Stimulated activated CD4-positive, alpha-beta T cell treated with anti-CD3 and anti-CD28 coated beads, Interleukin-1b, Interleukin-23, amount 100 ng/mL, for 48 hours (primary cell): ENCODE measurements around the gene NUP43.
"Not testable (repeated sequence)": the region's sequence is repeated elsewhere in the genome, so short reads cannot be mapped to it uniquely, and the experiment has no call there.

Experiments
- DNase-seq: peaks from one replicate; pipeline ENCODE4 v3.0.0-alpha.2; 2020

NUP43 gene, protein sequence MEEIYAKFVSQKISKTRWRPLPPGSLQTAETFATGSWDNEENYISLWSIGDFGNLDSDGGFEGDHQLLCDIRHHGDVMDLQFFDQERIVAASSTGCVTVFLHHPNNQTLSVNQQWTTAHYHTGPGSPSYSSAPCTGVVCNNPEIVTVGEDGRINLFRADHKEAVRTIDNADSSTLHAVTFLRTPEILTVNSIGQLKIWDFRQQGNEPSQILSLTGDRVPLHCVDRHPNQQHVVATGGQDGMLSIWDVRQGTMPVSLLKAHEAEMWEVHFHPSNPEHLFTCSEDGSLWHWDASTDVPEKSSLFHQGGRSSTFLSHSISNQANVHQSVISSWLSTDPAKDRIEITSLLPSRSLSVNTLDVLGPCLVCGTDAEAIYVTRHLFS

DNA sequence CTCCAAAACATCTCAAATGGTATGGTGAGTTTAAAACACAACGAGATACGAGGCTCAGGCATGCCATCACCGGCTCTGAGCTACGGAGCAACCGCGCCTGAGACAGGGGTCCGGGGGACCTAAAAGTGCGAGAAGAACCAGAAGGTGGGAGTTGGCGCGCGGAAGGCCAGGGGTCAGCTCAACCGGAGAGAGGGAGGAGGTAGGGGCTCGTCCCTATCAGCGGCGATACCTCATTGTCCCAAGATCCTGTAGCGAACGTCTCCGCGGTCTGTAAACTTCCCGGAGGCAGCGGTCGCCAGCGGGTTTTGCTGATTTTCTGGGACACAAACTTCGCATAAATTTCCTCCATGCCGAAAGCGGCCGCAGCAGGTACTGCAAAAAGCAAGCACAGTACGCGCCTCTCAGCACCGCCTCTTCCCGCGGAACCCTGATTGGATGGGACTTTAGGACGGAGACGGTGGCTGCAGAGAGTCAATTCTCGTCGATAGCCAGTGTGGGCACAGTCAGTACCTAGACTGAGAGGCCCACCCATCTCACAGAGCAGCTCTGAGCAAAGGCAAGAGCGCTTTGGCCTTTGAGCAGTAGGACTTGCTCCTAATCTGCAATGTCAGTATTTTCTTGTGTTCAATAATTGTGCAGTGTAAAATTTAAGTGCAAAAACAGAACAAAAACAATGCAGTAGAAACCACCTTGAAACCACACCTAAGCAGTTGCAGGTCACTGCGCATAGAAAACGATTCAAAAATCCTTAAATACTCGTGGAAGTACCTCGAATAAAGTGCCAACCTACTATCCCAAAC is at the start of gene NUP43:
TSS of gene NUP43 (minus strand) at position 383 of the 800 bp plus-strand sequence. CDS start at position 349, 34 bp downstream.
- DNase-seq = peak; percentile 94

DNA sequence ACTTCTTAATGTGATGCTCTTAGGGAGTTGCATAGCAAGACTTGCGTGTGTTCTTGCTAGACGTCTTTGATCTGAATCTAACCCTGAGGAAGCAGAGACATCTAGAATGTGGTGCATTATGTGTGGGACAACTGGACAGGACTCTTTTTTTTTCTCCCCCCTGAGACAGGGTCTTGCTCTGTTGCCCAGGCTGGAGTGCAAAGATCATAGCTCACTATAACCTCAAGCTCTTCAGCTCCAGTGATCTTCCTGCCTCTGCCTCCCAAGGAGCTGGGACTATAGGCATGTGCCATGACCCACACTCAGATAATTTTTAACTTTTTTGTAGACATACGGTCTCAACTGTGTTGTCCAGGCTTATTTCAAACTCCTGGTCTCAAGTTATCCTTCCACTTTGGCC is 37.2 kb upstream of the NUP43 start:
- no peak for DNase-seq

DNA sequence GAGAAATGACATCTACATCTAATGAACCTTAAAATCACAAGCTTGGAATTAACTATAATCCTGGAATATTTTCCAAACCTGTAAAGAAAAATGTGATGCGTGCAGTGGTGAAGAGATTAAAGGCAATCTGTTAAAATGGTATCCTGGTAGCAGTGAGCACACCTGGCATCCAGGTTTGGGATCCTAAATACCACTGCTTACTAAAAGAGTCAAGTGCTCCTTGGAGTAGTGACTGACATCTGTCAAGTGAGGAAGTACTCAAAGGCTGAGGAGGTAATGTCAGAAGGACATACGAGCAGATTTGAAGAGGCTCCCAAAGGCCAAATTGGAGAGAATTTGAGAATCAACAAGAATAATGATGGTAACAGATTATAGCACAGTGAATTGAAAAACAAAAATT is 36.0 kb upstream of the NUP43 start:
- DNase-seq = no peak

DNA sequence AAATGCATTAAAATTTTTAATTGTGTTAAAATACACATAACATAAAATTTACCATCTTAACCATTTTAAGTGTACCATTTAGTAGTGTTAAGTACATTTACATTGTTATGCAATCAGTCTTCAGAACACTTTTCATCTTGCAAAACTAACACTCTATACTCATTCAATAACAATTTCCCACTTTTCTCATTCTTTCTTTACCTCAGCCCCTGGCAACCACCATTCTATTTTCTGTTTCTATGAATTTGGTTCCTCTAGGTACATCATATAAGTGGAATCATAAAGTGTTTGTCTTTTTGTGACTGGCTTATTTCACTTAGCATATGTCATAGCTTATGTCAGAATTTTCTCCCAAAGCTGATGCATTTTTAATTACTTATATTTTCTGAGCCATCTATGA is 35.4 kb upstream of the NUP43 start:
- DNase-seq = no peak

DNA sequence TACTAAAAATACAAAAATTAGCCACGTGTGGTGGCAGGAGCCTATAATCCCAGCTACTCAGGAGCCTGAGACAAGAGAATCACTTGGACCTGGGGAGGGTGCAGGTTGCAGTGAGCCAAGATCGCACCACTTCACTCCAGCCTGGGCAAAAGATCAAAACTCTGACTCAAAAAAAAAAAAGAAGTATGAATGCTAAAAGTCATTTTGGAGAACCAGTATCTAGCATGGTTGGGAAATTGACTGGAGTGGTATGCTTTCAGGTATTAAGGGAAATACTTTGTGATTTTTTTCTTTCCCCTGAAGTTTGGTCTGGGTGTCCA is 33.3 kb upstream of the NUP43 start:
- no peak for DNase-seq

DNA sequence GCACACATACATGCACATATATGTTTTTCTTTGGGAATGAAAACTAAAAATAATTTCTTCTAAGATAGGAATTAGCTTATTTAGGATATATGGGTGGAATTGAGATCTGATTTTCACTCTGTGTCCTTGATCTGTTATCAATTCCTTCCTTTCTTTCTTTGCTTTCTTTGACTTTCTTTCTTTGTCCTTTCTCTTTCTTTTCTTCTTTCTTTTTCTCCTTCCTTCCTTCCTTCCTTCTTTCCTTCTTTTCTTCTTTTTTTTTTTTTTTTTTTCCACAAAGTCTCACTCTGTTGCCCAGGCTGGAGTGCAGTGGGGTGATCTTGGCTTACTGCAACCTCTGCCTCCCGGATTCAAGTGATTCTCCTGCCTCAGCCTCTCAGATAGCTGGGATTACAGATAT is 31.3 kb upstream of the NUP43 start:
- no peak for DNase-seq

DNA sequence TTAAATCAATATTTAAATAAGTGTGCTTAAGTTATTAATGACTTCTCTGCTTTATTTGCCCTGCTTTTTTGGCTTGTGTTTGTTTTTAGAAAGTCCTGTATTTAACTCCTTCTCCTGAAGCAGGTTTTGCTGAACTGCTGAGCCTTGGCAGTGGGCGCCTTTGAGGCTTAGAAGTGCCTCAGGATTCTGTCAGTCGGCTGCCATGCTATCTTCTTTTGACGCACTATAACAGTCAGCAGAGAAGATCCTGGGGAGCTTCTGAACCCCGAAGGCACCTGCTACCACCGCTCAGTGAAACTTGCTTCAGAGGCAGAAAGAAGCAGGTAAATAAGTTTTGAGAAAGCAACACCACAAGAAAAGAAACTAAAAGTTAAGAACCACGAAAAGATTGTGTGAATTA is 25.6 kb upstream of the NUP43 start:
- no peak for DNase-seq

DNA sequence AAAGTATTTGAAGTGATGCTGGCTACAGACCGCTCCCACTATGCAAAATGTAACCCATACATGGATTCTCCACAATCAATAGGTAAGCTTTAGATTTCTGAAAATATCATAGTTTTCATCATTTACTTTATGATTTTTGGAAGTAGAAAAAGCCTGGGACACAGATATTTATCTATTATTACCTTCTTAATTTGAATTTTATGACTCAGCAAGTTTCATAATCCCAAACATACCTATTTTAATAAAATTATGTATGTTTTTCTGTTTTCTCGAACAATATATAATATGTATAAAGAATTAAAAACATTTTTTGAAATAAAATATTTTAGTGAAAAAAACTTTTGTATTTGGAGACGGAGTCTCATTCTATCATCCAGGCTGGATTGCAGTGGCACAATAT is 24.9 kb upstream of the NUP43 start:
- no peak for DNase-seq

DNA sequence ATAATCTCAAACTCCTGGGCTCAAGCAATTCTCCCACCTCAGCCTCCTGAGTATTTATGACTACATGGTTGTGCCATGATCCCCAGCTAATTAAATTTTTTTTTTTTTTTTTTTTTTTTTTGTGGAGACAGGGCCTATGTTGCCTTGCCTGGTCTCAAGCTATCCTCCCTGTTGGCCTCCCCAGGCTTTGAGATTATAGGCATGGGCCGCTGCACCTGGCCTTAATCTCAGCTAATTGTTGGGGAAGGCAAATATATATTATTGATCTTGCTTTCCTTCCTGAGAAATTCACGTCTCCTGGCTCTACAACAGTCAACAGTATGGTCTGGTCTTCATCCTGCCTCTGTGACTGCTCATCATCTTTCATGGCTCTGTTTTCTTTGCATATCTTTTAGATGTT is 23.3 kb upstream of the NUP43 start:
- no peak for DNase-seq

DNA sequence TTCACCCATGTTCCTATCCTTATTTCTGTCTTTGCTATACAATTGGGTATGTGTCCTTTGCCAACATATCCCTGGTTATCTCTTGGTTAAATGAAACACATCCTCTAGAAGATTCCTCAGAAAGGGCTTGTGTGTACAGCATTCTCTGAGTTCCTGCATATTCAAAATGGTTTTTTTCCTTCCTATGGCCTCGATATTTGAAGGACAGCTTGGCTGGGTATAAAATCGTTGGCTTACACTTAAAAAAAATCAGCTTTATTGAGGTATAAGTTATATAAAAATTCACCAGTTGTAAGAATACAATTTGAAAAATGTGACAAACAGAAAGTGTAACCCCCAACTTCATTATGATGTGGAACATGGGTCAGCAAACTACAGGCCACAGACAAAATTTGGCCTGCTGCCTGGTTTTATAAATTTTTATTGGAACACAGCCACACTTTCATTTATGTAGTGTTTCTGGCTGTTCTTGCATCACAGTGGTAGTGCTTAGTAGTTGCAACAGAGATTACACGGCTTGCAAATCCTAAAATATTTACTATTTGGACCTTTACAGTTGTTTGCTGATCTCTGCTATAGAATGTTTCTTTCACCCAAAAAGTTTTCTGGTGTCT is 19.9 kb upstream of the NUP43 start:
- no peak for DNase-seq

DNA sequence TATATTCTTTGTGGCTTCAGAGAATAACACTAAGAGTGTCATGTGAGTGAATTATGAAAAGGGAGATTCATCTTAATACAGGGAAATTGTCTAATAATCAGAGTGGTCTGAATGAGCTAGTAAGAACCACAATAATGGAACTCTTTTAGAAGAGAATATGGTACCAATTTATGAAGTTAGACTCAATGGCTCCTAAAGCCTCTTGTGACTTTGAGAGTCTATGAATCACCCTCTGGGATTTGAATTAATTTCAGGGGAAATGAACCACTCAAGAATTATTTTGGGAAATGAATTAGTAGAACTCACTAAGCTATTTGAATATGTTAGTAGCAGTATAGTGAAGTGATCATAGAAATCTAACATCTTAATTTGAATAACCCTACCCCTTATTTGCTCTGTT is 17.5 kb upstream of the NUP43 start:
- DNase-seq = no peak

DNA sequence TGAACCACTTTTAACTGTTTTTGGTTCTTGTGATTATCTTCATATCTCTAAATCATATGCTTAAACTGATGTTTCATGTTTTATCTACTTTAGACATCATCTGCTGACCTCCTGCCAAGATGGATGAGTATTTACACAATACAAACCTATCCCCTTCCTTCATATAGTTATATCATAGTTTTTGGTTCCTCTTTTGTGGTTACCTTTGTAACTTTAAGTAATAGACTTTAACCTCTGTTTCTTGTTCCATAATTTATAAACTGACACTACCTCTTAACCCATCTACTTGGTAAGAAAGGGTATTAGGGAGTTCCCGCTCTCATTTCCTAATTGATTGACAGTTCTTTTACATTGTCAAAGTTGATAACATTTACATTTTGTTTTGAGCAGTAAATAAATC is 15.1 kb upstream of the NUP43 start:
- DNase-seq = no peak

DNA sequence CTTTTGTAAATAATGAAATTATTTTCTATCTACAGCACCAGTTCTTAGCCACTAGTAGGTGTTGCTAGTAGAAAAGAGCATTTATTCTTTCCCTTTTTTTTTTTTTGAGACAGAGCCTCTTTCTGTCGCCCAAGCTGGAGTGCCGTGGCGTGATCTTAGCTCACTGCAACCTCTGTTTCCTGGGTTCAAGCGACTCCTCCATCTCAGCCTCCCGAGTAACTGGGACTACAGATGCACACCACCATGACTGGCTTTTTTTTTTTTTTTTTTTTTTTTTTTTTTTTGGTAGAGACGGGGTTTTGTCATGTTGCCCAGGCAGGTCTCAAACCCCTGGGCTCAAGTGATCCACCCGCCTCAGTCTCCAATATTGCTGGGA is 9.9 kb upstream of the NUP43 start:
- no peak for DNase-seq

DNA sequence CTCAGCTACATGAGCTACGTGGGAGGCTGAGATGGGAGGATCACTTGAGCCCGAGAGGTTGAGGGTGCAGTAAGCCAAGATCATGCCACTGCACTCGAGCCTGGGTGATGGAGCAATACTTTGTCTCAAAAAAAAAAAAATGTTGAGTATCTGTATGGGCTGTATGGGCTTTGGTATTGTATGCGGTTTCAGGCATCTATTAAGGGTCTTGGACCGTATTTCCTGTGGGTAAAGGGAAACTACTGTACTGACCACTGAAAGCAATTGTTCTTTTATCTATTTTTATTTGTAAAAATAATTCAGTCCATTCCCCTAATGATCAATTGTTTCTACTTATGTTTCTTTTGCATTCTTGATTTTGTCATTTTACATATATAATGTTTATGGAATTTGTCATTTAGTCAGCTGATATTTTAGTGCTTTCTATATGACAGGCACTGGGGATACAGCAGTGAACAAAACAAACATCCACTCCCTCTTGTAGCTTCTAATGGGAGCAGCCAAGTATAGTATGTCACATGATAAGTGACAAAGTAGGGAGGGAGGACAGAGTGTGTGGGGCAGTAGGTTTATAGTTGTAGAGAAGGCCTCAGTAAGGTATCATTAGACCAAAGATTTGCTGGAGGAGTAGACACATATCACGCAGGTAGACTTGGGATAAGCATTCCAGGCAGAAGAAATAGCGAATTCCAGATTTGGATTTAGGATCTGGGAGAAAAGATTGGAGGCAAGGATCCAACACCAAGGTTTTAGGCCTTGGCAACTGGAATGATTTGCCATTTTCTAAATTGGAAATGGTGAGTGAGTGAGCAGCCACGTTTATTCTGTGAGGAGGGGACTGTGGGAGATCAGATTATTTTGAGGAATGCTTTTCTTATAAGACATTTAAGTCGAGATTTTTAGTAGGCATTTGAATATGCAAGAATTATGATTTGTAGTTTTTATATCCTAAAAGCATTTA is 9.3 kb upstream of the NUP43 start:
- no peak for DNase-seq

DNA sequence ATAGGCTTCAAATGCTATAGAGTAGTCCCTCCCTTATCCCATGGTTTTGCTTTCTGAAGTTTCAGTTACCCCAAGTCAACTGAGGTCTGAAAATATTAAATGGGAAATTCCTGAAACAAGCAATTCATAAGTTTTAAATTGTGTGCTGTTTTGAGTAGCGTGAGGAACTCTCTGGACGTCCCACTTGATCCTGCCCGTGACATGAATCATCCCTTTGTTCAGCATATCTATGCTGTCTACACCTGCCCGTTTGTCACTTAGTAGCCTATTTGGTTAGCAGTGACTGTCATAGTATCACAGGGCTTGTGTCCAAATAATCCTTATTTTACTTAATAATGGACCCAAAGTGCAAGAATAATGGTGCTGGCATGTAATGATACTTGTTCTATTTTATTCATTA is 8.2 kb upstream of the NUP43 start:
- no peak for DNase-seq

DNA sequence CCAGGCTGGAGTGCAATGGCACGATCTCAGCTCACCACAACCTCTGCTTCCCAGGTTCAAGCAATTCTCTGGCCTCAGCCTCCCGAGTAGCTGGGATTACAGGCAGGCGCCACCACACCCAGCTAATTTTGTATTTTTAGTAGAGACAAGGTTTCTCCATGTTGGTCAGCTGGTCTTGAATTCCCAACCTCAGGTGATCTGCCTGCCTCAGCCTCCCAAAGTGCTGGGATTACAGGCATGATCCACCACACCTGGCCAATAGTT is 7.0 kb upstream of the NUP43 start:
- DNase-seq = not testable (repeated sequence)

DNA sequence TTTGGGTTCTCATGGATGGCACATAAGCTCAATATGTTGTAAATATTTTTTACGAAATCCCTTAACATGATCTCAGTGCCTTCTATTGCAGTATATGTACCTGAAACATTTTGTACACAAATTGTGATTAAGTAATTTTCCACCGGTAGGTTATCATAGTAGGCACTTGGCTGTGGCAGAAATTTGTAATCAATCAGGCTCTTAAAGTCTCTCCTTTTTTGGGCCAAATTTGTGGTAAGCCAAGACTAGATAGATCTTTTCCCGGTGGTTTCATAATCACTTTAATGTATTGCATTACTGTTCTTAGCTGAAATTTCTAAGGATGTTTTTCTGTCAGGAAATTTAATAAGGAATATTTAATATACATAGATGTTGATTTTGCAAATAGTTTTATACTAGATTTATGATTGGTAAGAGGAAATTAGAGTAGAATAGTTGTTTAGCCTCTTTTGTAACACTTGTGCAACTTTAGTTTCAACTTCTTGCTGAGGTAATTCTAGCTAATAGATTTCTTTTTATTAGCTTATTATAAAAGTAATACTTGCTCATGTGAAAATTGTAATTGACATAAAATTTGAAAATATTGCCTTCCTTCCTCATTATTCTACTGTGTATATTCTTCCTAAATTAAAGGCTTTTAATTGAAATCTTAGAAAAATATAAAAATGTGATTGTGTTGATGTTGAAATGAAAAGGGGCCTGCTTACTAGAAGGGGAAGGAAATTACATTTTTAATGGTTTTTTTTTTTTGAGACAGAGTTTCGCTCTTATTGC is 6.5 kb upstream of the NUP43 start:
- no peak for DNase-seq

DNA sequence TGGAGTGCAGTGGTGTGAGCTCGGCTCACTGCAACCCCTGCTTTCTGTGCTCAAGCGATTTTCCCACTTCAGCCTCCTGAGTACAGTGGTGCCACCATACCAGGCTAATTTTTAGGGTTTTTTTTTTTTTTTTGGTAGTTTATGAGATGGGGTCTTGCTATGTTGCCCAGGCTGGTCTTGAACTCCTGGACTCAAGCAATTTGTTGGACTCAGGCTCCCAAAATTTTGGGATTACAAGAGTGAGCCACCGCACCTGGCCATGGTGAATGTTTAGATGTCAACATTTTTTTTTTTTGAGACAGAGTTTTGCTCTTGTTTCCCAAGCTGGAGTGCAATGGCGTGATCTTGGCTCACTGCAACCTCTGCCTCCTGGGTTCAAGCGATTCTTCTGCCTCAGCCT is 5.6 kb upstream of the NUP43 start:
- not testable (repeated sequence) for DNase-seq

DNA sequence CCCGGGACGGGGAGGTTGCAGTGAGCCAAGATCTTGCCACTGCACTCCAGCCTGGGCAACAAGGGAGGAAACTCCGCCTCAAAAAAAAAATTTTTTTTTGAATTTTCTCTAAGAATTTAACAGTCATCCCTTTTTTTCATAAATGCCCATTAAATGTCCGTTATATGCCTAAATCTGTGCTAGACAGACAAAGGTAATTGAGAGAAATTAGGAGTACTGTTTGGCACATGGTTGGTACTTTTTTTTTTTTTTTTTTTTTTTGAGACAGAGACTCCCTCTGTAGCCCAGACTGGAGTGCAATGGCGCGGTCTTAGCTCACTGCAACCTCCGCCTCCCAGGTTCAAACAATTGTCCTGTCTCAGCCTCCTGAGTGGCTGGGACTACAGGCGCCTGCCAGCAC is 4.9 kb upstream of the NUP43 start:
- no peak for DNase-seq

DNA sequence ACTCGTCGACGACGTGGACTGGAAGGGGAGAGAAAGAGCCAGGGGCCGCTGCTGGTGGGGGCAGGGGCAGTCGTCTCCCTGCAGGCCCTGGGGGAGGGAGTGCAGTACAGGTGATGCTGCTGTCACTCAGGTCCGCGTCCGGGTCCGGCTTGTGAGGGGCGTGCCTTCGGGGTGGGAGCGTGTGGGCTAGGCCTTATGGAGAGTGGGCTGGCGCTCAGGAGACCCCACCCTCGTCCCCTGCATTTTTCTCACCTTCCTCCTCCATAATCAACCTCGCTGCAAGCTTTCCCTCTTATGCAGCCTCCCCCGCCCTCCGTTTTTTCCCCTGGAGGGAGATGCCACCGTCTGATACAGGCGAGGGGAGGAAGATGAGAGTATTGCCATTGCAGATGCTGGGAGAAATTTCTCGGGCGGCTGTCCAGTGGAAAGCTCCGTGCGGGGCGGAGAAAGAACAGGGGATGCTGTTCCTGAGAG is 3.8 kb upstream of the NUP43 start:
- peak; percentile 69 for DNase-seq

DNA sequence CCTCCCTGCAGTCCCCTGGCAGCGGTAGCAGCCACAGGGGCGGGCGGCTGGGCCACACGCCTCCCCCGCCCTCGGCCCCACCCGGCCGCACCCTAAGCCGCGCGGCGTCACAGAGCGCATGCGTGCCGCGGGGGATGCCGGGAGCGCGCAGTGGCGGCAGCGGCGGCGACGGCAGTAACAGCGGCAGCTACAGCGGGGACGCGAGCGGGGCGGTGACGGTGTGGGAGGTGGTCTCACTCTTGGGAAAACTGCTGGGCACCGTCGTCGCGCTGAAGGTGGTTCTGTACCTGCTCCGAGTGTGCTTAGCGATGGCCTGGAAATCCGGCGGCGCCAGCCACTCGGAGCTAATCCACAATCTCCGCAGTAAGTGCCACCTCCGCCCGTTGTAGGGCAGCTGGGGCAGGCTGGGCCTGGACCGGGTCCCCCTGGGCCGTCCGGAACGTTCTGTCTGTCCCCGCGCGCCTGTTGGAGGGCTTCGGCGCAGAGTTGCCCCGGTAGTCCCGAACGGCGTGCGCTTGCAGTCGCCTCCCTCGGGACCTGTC is 3.3 kb upstream of the NUP43 start, which contains the start of gene PCMT1:
TSS of gene PCMT1 (plus strand) at position 148 of the 542 bp plus-strand sequence. CDS start at position 309, 161 bp downstream.
- DNase-seq = peak; percentile 90

DNA sequence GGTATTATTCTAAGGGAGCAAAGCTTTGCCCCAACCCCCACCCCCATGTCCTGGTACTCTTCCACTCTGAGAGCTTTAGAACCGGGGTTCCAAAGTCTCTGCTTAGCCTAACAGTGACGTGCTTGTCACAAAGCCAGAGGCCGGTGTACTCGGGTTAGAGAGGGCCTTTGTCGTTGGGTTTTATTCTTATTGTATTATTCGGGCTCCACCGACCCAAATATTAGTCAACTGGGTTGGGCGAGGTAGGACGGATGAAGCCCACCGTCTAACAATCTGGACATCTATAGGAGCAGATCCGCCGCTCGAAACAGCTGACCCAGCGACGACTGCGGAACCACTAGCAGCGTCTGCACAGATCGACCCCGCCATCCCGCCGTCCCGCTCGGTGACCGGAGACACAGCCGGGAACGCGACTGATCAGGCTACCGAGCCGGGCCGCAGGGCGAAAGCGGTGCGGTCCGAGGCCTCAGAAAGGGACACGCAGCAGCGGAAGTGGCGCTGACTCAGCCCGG is 2.8 kb upstream of the NUP43 start:
- not testable (repeated sequence) for DNase-seq
